Mucosa of gallbladder (tissue), 1 donor: ENCODE data around the gene PRLR. TPM values are rescaled to one million over a fixed set of nuclear protein-coding genes. Genes with fewer than 3 reads are reported as not detected.

Experiments
- DNase-seq: peaks from one replicate; pipeline ENCODE4 v3.0.0-alpha.2; 2020; ENCODE audit warnings: low spot score
- total RNA-seq: library from RNA; stranded (reverse); gene quantifications from one replicate; pipeline ENCODE4 v1.2.1, GENCODE V29; 2021
- donor health status: DM: no; HTN: no; CAD: no.

Gene PRLR
- total RNA-seq, 1 donor from 2014 or later: 9.3 TPM

DNA sequence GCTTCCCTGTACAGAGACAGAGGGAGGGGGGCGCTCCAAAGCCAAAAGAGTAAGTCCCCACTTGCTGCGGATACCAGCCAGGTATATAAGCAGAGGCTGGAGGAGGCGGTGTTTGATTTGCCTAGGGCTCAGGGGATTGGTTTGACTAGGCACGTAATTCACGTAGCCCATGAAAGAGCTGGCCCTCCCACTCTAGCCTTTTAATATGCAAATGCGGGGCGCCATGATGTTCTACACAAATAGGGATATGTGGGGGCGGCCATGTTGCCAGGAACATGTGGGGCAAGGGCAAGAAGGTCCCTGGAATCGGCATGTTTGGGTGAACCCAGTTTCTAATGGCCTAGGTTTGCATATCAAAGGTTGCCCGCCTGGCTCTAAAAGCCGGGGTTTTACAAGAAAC lies 3.3 kb upstream of the PRLR start:
- no peak for DNase-seq

DNA sequence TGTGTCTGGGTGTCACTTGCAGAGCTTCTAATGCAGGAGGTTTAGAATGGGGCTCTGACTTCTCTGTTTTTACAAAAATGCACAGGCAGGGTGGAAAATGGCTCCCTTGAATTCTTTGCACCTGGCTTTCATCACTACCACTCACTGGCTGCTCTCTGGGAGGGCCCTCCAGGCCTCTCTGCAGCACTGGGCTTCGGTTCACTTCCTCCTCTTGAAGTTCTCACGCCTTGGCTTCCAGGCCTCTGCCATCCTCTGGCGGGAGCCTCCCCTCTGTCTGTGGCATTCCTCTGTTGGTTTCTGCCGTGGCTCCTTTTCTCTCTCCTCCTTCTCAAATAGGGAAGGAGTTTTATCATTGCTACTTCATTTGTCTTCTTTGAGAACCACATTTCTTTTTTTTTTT lies 2.8 kb upstream of the PRLR start:
- DNase-seq: no peak

GRCh38 chr5:35232124-35232523 lies 1.8 kb upstream of the PRLR start:
- DNase-seq: no peak

GRCh38 chr5:35229076-35230037 lies 930 bp downstream of the PRLR start:
- DNase-seq: no peak

- no peak for DNase-seq
Observed at GRCh38 chr5:35228310-35228709, 2.0 kb downstream of the PRLR start.

GRCh38 chr5:35227720-35228119 lies 2.6 kb downstream of the PRLR start:
- DNase-seq: no peak

- peak; percentile 33 for DNase-seq
Observed at GRCh38 chr5:35223787-35224395, 6.4 kb downstream of the PRLR start.

GRCh38 chr5:35220967-35221366 lies 9.3 kb downstream of the PRLR start:
- no peak for DNase-seq

GRCh38 chr5:35218981-35219380 lies 11.3 kb downstream of the PRLR start:
- no peak for DNase-seq

DNA sequence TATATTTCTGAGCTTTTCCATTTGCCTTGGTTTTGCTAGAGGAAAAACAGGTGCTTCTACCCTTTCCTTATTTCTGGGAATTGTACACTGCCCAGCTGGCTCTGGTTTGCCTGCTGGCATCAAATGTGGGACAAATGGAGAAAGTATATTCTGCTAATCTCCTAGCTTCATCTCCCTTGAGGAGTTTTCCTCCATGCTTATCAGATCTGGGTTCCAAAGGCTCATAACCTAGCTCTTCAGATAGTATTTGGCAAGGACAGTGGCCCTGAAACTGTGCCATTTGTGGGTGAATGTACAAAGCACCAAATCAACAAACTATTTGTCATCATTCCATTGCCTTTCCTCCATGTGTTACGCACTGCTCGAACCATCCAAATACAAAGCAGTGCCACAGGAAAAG lies 16.2 kb downstream of the PRLR start:
- DNase-seq: no peak

GRCh38 chr5:35213608-35214007 lies 16.7 kb downstream of the PRLR start:
- DNase-seq: no peak

GRCh38 chr5:35212122-35212982 lies 17.9 kb downstream of the PRLR start:
- DNase-seq: no peak

- no peak for DNase-seq
Observed at GRCh38 chr5:35209862-35210261, 20.4 kb downstream of the PRLR start.

DNA sequence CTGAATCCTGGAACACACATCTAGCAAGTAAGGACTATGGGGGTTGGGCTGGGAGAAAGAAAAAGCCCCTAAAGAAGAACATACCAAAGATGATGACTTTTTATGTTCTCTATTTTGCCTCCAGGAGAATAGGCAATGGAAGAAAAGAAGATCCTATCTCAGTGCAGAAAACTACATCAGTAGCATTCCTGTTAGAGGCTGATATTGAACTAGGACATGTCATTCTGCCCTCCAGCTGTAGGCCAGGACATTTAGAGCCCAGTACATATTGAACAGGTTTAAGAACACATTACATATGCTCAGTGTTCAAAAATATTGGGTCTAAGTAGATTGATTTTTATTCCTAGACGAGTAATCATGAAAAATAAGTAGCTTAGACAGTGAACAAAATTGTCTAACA lies 24.7 kb downstream of the PRLR start:
- no peak for DNase-seq

DNA sequence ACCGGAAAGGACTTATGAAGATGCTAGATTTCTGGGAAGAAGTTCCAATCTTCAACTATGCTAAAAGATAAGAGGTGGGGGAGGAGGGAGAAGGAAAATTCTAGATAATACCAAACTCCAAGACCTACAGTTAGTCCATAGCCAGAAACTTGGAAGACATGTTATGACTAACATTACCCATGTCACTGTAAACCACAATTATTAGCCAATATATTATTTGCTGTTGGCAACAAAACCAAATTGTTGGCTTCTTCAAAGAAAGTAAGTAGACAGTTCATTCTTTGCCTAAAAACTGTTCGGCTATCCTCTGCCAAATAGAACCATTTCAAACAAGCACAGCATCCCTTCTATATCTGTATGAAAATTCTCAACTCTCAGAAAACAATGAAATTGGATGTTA lies 25.1 kb downstream of the PRLR start:
- no peak for DNase-seq

- DNase-seq: no peak
Observed at GRCh38 chr5:35203403-35203802, 26.9 kb downstream of the PRLR start.

- DNase-seq: peak; percentile 43
Observed at GRCh38 chr5:35202319-35203111, 27.8 kb downstream of the PRLR start.

DNA sequence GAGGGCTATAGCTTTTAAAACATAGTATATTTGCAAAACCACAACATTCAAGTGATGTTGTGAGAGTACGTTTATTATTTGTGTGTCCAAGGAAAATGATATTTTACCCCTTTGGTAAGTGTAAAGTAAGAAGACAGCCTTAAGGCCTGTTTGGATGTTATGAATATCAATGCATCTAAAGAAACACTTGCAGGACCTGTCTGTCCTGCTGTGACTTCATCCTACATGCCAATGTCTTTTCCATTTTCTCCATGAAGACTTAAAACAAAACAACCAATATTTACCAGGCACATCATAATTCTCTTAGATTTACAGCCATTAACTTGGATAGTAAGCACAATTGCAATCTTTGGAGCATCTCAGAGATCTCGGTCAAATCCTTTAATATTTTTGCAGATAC lies 29.0 kb downstream of the PRLR start:
- DNase-seq: no peak

DNA sequence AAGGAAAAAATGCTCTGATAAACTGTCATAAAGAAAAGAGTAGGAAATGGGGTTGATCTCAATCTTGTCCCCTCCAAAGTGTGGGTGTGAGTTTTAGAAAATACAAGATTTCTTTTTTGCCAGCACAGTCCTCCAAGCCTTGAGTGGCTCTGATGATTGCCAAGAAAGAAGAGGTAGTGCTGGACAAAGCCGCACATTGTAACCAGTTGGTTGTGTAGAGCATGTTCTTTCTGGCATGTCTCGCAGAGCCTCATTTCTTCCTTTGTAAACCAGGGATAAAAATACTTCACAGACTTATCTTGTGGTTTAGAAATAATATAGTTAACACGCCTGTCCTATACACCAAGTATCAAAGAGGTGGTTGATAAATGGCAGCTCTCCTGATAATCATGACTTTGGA lies 30.4 kb downstream of the PRLR start:
- no peak for DNase-seq

GRCh38 chr5:35198686-35199085 lies 31.6 kb downstream of the PRLR start:
- DNase-seq: no peak

GRCh38 chr5:35198075-35198474 lies 32.2 kb downstream of the PRLR start:
- DNase-seq: peak; percentile 81
